GM23248 (cell line): Measurements from ENCODE around the gene SLC9A2. TPM values are rescaled to one million over a fixed set of nuclear protein-coding genes. Genes with fewer than 3 reads are reported as not detected.
A peak's percentile ranks its signal among the peaks of the same experiment; 100 is the strongest.

Experiments
- DNase-seq: peaks from one replicate; pipeline ENCODE4 v3.0.0-alpha.2; 2015
- H2AFZ ChIP-seq: fragments of 200-600 bp; sonication (generic); 2 replicates; pipeline ENCODE4 v1.6.1; 2016; ENCODE audit warnings: antibody characterized with exemption
- H3F3A ChIP-seq: fragments of 200-600 bp; sonication (generic); 2 replicates; pipeline ENCODE4 v1.6.1; 2016; ENCODE audit warnings: mild to moderate bottlenecking, antibody characterized with exemption, mixed run types; ENCODE audit not compliant: insufficient read depth
- H3K27ac ChIP-seq: fragments of 200-600 bp; sonication (generic); 2 replicates; pipeline ENCODE4 v1.5.1; 2016; ENCODE audit warnings: mild to moderate bottlenecking
- H3K27me3 ChIP-seq: fragments of 200-600 bp; sonication (generic); replicated peaks from 2 replicates; pipeline ENCODE4 v1.6.1; 2016; ENCODE audit warnings: mild to moderate bottlenecking; ENCODE audit not compliant: insufficient read depth
- H3K36me3 ChIP-seq: fragments of 200-600 bp; sonication (generic); 2 replicates; pipeline ENCODE4 v1.6.1; 2016; ENCODE audit warnings: low read depth, mild to moderate bottlenecking
- H3K4me1 ChIP-seq: fragments of 200-600 bp; sonication (generic); 2 replicates; pipeline ENCODE4 v1.6.1; 2016; ENCODE audit warnings: mild to moderate bottlenecking; ENCODE audit not compliant: insufficient read depth
- H3K4me2 ChIP-seq: fragments of 200-600 bp; sonication (generic); one replicate; pipeline ENCODE4 v1.6.1; 2016; ENCODE audit warnings: mild to moderate bottlenecking; ENCODE audit not compliant: unreplicated experiment
- H3K4me3 ChIP-seq: fragments of 200-600 bp; sonication (generic); 2 replicates; pipeline ENCODE4 v1.5.1; 2016; ENCODE audit warnings: mild to moderate bottlenecking
- H3K79me2 ChIP-seq: fragments of 200-600 bp; sonication (generic); 2 replicates; pipeline ENCODE4 v1.6.1; 2016; ENCODE audit warnings: mild to moderate bottlenecking; ENCODE audit not compliant: insufficient read depth
- H3K9ac ChIP-seq: fragments of 200-600 bp; sonication (generic); 2 replicates; pipeline ENCODE4 v1.6.1; 2016; ENCODE audit warnings: mild to moderate bottlenecking
- H3K9me2 ChIP-seq: fragments of 200-600 bp; sonication (generic); 2 replicates; pipeline ENCODE4 v1.6.1; 2016; ENCODE audit warnings: mixed run types, mild to moderate bottlenecking, moderate library complexity; ENCODE audit not compliant: insufficient read depth
- H3K9me3 ChIP-seq: fragments of 200-600 bp; sonication (generic); one replicate; pipeline ENCODE4 v1.6.1; 2017; ENCODE audit warnings: low read depth
- H4K20me1 ChIP-seq: fragments of 200-600 bp; sonication (generic); 2 replicates; pipeline ENCODE4 v1.6.0; 2016; ENCODE audit not compliant: insufficient read depth
- EZH2 ChIP-seq: fragments of 200-600 bp; sonication (generic); IDR thresholded peaks from 2 replicates; pipeline ENCODE4 v1.6.1; 2018; ENCODE audit warnings: antibody characterized with exemption, mild to moderate bottlenecking; ENCODE audit not compliant: insufficient read depth, poor library complexity, severe bottlenecking
- EZH2phosphoT487 ChIP-seq: fragments of 200-600 bp; sonication (generic); IDR thresholded peaks from 2 replicates; pipeline ENCODE4 v1.6.1; 2018; ENCODE audit warnings: antibody characterized with exemption, moderate library complexity, mild to moderate bottlenecking, low read depth; ENCODE audit not compliant: insufficient read depth
- whole genome bisulfite sequencing, 2 experiments: methylation state at CpG; one replicate each; pipeline ENCODE4 v1.1.6; 2015 to 2017; ENCODE audit warnings: low lambda C conversion rate in 2 of 2, low coverage in 1 of 2; ENCODE audit errors: missing lambda C conversion rate in 2 of 2; 5-methylcytosine and 5-hydroxymethylcytosine counted together
- in situ Hi-C: fragments of 300-500 bp; cut with MboI; formaldehyde crosslinking; loops from 2 replicates; pipeline ENCODE4 v1.15.0; 2020
- polyA plus RNA-seq: library from polyadenylated mRNA; unstranded; fragments of >200 nt; fragmentation: Nextera tagmentation; extraction: Ambion mirVana; gene quantifications from 2 replicates; pipeline ENCODE4 v1.2.1, GENCODE V29; 2016
- total RNA-seq: library from RNA; depleted of rRNA; stranded (reverse); fragments of >200 nt; shearing (Covaris generic); gene quantifications from 2 replicates; pipeline ENCODE4 v1.2.3, GENCODE V29; 2014; rRNA removed

The SLC9A2 gene, protein sequence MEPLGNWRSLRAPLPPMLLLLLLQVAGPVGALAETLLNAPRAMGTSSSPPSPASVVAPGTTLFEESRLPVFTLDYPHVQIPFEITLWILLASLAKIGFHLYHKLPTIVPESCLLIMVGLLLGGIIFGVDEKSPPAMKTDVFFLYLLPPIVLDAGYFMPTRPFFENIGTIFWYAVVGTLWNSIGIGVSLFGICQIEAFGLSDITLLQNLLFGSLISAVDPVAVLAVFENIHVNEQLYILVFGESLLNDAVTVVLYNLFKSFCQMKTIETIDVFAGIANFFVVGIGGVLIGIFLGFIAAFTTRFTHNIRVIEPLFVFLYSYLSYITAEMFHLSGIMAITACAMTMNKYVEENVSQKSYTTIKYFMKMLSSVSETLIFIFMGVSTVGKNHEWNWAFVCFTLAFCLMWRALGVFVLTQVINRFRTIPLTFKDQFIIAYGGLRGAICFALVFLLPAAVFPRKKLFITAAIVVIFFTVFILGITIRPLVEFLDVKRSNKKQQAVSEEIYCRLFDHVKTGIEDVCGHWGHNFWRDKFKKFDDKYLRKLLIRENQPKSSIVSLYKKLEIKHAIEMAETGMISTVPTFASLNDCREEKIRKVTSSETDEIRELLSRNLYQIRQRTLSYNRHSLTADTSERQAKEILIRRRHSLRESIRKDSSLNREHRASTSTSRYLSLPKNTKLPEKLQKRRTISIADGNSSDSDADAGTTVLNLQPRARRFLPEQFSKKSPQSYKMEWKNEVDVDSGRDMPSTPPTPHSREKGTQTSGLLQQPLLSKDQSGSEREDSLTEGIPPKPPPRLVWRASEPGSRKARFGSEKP
- total RNA-seq, result not detected in 2 replicates
- not detected in 2 replicates for polyA plus RNA-seq

DNA sequence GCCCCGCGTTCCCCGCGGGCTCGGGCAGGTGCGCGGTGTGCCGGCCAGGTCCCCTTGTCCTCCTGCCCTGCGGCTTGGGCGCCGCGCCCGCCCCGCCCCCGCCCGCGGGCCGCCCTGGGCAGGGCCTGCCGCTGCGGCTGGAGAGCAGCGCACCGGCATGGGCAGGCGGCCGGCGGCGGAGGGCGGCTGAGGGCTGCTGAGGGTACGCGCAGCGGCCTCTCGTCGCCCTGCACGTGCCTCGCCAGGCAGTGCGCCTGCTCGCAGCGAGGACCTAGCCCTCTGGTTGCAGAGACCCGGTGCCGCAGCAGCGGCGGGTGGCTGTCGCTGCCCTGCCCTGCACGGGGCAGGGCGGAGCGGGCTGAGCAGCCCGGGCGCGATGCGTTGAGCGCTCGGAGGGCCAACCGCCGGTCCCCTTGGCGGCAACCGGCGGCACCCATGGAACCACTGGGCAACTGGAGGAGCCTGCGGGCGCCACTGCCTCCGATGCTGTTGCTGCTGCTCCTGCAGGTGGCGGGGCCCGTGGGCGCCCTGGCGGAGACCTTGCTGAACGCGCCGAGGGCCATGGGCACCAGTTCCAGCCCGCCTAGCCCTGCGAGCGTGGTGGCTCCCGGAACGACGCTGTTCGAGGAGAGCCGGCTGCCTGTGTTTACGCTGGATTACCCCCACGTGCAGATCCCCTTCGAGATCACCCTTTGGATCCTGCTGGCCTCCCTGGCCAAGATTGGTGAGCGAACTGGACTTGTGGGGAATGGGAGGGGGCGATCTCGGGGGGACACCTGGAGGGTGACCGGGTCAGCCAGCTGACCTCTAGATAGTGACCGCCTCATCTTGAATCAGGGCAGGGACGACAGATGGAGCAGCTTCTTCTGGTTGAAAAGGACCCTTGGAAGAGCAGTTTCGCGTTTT is at the start of gene SLC9A2:
TSS of gene SLC9A2 (plus strand) at position 140 of the 906 bp plus-strand sequence. CDS start at position 436, 296 bp downstream.
- no peaks in the 10 kb centered on the region for H3K9me2 ChIP-seq
- peak within 1 kb of the TSS; percentile 45 for H3K4me2 ChIP-seq
- in situ Hi-C loops, result loop anchor here (10.0 to 25.0 kb wide), 2 partner anchors 155 to 357 kb away; no protein-coding TSS in a partner anchor
- H3K79me2 ChIP-seq, result no peaks in the 10 kb centered on the region
- H3K36me3 ChIP-seq, result no peaks in the 10 kb centered on the region
- H4K20me1 ChIP-seq, result no peaks in the 10 kb centered on the region
- no peak within 1 kb of the TSS for H3K27ac ChIP-seq
- no peaks in the 10 kb centered on the region for H3F3A ChIP-seq
- H3K4me3 ChIP-seq, result peak within 1 kb of the TSS; percentile 69
- H3K9me3 ChIP-seq, result no peaks in the 10 kb centered on the region
- no peak within 1 kb of the TSS for H3K9ac ChIP-seq
- H3K4me1 ChIP-seq, result no peaks in the 10 kb centered on the region; the same call in 1 of the 2 replicates
- peak; percentile 21 for DNase-seq
- H3K27me3 ChIP-seq, result peaks cover 71% of the 10 kb centered on the region
- WGBS, 2 experiments, result 3 to 6% methylated on average over 48 to 49 of the region's 85 CpGs
- TF ChIP-seq EZH2, result no peak
- no peak for TF ChIP-seq EZH2phosphoT487
- peak within 1 kb of the TSS; percentile 63 for H2AFZ ChIP-seq

- Histone ChIP-seq H3K27me3 (no peaks in the 10 kb centered on the region), H3K9me2 (no peaks in the 10 kb centered on the region), H3K4me3 (no peak overlapping the region), H4K20me1 (no peaks in the 10 kb centered on the region), H3K27ac (no peak overlapping the region), H2AFZ (no peak overlapping the region), H3K36me3 (no peaks in the 10 kb centered on the region), H3F3A (no peaks in the 10 kb centered on the region), H3K9ac (no peak overlapping the region), H3K9me3 (no peaks in the 10 kb centered on the region), H3K79me2 (no peaks in the 10 kb centered on the region), H3K4me2 (no peak overlapping the region), H3K4me1 (no peaks in the 10 kb centered on the region)
- no peak for TF ChIP-seq EZH2phosphoT487
- TF ChIP-seq EZH2, result no peak
- 18 to 25% methylated on average over 1 of the region's 1 CpG for WGBS, 2 experiments
- in situ Hi-C loops, result no loop called here
- no peak for DNase-seq
These were observed 43.5 kb upstream of the SLC9A2 start for GRCh38 chr2:102575888-102576287.

DNA sequence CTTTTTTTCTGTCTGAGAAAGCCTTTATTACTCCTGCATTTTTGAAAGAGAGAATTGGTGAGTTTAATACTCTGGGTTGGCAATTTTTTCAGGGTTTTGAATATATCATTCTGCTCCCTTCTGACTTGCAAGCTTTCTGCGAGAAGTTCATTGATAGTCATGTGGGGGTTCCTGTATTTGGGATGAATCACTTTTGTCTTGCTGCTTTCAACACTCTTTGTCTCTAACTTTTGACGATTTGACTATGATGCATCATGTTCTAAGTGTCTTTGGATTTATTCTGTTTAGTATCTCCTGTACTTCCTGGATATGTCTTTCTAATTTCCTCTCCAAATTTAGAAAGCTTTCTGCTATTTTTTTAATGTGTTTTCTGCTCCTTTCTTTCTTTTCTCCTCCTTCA is 41.0 kb upstream of the SLC9A2 start:
- H3K4me3 ChIP-seq, result no peak overlapping the region
- no peak overlapping the region for H3K9ac ChIP-seq
- no peak overlapping the region for H3K4me2 ChIP-seq
- H3K27ac ChIP-seq, result no peak overlapping the region
- H3K4me1 ChIP-seq, result no peaks in the 10 kb centered on the region
- no peaks in the 10 kb centered on the region for H3K27me3 ChIP-seq
- no peaks in the 10 kb centered on the region for H4K20me1 ChIP-seq
- no peaks in the 10 kb centered on the region for H3K79me2 ChIP-seq
- H3K36me3 ChIP-seq, result no peaks in the 10 kb centered on the region
- no peaks in the 10 kb centered on the region for H3F3A ChIP-seq
- 23 to 33% methylated on average over 2 of the region's 2 CpGs for WGBS, 2 experiments
- no peak for TF ChIP-seq EZH2
- no peak for TF ChIP-seq EZH2phosphoT487
- no peak for DNase-seq
- no peaks in the 10 kb centered on the region for H3K9me2 ChIP-seq
- in situ Hi-C loops, result no loop called here
- no peaks in the 10 kb centered on the region for H3K9me3 ChIP-seq
- no peak overlapping the region for H2AFZ ChIP-seq

- H3F3A ChIP-seq, result no peaks in the 10 kb centered on the region
- in situ Hi-C loops, result no loop called here
- no peaks in the 10 kb centered on the region for H3K9me2 ChIP-seq
- no peaks in the 10 kb centered on the region for H3K79me2 ChIP-seq
- H3K4me1 ChIP-seq, result no peaks in the 10 kb centered on the region
- no peak overlapping the region for H3K4me3 ChIP-seq
- no peaks in the 10 kb centered on the region; the same call in none of the 2 replicates for H3K27me3 ChIP-seq
- no peak overlapping the region for H3K4me2 ChIP-seq
- no peaks in the 10 kb centered on the region for H3K9me3 ChIP-seq
- no peak overlapping the region for H3K9ac ChIP-seq
- no peak overlapping the region for H3K27ac ChIP-seq
- H4K20me1 ChIP-seq, result no peaks in the 10 kb centered on the region
- no peaks in the 10 kb centered on the region for H3K36me3 ChIP-seq
- H2AFZ ChIP-seq, result no peak overlapping the region
- no peak for DNase-seq
- TF ChIP-seq EZH2, result no peak
- TF ChIP-seq EZH2phosphoT487, result no peak
These were observed 37.4 kb upstream of the SLC9A2 start for GRCh38 chr2:102581911-102582310.
